HCT116 (cell line): ENCODE data around the gene MRPL49.

ENCODE experiments used
- POLR2A ChIP-seq: IDR thresholded peaks from 2 replicates; pipeline ENCODE4 v1.7.0; 2011; ENCODE audit warnings: borderline replicate concordance; ENCODE audit not compliant: insufficient read depth, insufficient read length; ENCODE audit errors: extremely low read depth
- TF ChIP-seq, protein P1 (sequence below), 3 experiments: fragments of 200-600 bp in 1 of 3; sonication (generic) in 1 of 3; IDR thresholded peaks in 2 of 3; conservative IDR thresholded peaks in 1 of 3; 2 replicates each; pipeline ENCODE4 v1.5.1; 2012 to 2017; ENCODE audit warnings: low read depth in 2 of 3, low read length in 2 of 3, antibody characterized with exemption in 1 of 3, borderline replicate concordance in 1 of 3, control low read depth in 1 of 3, mild to moderate bottlenecking in 1 of 3, mixed read lengths in 1 of 3, mixed run types in 1 of 3, moderate library complexity in 1 of 3; ENCODE audit not compliant: insufficient read depth in 1 of 3

DNA sequence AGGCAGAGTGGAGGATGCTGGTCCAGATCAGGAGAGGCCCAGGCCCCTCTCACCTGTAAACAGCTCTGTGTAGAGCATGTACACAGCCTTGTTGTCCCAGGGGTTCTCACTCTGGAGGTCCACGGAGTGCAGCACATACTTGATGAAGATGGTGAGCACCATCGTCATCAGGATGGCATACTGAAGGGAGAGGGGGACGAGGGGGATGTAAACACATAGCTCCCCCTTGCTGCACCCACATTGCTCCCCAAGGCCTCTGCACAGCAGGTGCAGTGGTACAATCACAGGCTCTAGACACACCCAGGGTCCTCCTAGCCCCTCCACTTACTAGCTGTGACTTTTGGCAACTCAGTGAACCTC, 9.3 kb downstream of the MRPL49 start:
- no peak for TF ChIP-seq POLR2A
- TF ChIP-seq, protein P1, sequence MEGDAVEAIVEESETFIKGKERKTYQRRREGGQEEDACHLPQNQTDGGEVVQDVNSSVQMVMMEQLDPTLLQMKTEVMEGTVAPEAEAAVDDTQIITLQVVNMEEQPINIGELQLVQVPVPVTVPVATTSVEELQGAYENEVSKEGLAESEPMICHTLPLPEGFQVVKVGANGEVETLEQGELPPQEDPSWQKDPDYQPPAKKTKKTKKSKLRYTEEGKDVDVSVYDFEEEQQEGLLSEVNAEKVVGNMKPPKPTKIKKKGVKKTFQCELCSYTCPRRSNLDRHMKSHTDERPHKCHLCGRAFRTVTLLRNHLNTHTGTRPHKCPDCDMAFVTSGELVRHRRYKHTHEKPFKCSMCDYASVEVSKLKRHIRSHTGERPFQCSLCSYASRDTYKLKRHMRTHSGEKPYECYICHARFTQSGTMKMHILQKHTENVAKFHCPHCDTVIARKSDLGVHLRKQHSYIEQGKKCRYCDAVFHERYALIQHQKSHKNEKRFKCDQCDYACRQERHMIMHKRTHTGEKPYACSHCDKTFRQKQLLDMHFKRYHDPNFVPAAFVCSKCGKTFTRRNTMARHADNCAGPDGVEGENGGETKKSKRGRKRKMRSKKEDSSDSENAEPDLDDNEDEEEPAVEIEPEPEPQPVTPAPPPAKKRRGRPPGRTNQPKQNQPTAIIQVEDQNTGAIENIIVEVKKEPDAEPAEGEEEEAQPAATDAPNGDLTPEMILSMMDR (IDR thresholded peaks at IDR 0.05 in 2 of 3, conservative IDR thresholded peaks at IDR 0.05 in 1 of 3; ENCODE audit: borderline replicate concordance in 1 of 3, insufficient read depth in 1 of 3, low read depth in 2 of 3, low read length in 2 of 3), result no peak
